HG03159 (cell line): ENCODE results near the gene ZNF22.

ENCODE experiments used
- ATAC-seq: cut with Tn5 transposase; IDR thresholded peaks from one replicate; pipeline ENCODE4 v1.9.1; 2021; ENCODE audit warnings: mild to moderate bottlenecking, moderate library complexity; ENCODE audit not compliant: unreplicated experiment

Gene ZNF22

DNA sequence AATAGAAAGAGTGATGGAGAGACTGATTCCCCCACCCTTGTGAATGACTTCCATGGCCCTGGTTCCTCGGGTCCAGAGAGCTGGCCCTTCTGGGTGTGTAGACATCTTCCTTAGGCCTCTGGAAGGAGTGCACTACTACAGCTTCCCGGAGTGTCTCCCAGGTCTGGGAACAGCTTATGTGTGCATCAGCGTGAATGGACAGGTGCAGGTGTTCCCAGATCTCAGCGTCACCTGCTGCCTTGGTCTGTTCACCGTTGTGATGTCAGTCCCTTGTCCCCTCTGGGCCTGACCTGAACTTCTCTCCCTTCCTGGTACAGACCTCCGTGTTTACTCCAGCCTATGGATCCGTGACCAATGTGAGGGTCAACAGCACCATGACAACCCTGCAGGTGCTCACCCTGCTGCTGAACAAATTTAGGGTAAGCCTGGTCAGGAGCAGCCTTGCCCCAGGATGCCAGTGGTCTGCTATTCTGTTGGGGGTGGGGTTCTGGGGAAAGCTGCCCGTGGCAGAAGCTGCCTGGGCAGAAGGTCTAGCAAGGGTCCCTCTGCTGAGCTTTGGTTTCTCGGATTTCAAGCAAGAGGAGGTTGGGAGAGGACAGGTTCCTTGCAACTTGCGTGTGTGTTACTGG lies 11.7 kb upstream of the ZNF22 start:
- no peak for ATAC-seq

DNA sequence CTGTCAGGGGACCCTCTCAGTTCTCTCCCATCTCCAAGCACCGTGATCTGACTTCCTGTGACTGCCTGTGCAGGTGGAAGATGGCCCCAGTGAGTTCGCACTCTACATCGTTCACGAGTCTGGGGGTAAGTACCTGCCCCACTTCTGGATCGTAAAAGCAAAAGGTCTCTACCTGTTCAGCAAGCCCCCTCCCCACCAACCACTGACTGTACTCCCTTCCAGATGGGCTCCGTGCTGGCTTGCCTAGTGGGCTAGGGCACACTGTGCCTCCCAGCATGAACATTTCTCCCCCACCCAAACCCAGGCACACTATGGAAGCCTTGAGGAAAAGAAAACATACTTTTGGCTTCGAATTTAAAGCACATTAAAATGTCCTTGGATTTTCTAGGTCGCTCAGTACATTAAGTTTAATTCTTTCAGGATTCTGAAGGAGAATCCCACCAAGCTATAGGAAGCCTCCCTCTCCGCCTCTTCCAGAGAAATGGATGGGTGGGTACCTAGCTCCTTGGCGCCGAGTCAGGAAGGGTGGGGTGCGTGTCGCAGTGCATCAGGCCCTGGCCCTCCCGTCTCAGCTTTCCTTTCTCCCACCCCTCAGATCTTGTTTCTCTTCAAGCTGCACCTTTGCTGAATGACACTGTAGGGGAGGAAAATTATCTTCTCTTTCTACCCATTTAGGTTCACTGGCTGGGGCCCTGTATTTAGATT lies 11.0 kb upstream of the ZNF22 start:
- ATAC-seq, result no peak

DNA sequence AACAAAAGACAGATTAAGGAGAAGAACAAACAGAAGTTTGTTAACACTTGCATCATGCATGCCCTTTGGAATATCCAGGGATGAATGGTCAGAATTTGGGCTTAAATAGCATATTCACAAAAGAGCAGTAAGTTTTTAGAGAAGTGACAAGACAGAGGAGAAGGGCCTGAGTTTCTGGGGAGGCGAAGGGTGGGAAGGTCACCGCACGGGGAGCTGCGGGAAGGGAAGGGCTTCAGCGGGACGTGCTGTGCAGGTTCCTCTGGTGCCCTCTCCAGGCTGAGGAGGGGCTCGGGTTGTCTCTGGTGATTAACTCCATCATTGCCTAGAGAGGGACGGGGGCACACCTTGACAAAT lies 10.4 kb upstream of the ZNF22 start:
- ATAC-seq, result no peak

DNA sequence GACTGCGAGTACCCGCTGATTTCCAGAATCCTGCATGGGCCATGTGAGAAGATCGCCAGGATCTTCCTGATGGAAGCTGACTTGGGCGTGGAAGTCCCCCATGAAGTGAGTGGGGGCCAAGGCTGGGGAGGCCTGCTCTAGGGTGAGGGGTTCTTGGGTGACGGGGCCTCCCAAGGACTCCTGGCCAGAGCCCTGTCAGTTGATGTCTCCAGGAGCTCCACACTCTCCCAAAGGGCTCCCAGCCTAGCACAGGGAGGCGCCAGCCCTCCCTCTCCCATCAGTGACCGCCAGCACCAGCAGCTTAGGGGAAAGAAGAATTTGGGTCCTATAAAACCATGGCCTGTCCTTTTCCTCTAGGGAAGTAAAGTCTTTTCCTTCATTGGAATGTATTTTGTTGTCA lies 9.8 kb upstream of the ZNF22 start:
- no peak for ATAC-seq

DNA sequence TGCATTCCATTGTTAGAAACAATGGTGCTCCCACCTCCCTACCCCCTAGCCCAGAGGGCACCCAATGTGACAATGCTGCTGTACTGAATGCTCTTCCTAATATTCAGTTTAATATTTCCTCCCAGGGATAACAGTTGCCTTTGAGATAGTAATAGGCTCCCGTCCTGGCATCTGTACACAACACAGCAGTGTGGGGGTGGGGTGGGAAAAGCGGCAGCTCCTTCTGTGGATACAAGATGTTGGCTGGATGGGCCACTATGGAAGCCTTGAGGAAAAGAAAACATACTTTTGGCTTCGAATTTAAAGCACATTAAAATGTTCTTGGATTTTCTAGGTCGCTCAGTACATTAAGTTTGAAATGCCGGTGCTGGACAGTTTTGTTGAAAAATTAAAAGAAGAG lies 9.2 kb upstream of the ZNF22 start:
- ATAC-seq, result no peak

DNA sequence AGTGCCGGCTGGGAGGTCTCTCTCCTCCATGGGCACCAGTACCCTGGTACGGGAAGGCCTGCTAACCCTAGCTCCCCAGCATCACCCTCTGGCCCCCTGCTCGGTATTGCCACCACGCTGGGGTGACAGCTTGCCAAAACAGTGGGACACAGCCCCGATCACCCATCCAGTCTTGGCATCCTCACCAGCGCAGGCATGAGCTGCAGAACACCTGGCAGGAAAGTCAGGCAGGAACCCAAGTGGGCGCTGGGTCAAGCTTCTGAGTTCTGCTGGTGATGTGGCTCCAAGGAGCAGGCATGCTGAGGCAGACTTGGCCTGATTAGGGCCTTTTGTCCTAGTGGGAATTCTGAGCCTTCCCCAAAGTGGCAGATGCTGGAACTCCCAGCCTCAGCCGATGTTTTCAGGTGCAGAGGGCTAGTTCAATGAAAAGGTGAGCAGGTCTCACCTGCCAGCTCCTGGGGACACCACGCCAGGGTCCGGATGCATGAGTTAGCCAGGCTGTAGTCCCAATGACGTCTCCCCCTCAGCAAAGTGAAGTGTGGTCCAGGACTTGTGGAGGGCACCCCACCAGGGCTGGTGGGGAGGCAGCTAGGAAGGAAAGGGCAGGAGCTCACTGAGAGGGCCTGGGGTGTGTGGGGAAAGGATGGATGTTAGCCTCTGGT lies 8.5 kb upstream of the ZNF22 start:
- no peak for ATAC-seq

DNA sequence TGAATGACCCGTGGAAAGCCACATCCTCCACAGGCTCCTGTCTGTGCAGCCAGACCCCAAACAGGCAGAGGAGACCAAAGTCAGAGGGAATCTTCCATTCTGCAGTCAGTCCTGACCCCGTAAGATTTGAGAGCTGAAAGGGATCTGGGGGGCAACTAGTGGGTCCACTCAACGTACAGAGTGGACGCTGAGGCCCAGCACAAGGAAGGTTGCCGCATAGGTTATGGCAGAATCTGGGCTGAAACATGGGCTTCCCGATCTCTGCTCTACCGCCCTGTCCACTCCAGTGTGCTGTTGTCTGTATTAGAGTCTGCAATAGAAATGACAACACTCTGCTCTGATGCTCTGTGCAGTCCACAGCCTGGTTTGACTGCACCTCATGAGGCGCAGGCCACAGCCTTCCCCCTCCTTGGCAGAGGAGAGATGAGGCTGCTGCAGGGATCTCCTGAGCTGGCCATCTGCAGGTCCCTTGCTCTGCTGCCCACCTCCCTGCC lies 7.9 kb upstream of the ZNF22 start:
- ATAC-seq, result no peak

DNA sequence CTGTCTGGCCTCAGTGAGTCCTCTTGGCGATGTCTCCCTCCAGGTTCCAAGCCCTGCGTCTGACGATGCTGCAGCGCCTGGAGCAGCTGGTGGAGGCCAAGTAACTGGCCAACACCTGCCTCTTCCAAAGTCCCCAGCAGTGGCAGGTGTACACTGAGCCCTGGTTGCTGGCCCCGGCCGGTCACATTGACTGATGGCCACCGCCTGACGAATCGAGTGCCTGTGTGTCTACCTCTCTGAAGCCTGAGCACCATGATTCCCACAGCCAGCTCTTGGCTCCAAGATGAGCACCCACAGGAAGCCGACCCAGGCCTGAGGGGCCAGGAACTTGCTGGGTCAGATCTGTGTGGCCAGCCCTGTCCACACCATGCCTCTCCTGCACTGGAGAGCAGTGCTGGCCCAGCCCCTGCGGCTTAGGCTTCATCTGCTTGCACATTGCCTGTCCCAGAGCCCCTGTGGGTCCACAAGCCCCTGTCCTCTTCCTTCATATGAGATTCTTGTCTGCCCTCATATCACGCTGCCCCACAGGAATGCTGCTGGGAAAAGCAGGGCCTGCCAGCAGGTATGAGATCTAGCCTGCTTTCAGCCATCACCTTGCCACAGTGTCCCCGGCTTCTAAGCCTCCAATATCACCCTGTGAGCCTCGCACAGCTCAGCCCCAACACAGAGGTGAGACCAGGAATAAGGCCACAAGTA lies 7.3 kb upstream of the ZNF22 start:
- ATAC-seq, result no peak

DNA sequence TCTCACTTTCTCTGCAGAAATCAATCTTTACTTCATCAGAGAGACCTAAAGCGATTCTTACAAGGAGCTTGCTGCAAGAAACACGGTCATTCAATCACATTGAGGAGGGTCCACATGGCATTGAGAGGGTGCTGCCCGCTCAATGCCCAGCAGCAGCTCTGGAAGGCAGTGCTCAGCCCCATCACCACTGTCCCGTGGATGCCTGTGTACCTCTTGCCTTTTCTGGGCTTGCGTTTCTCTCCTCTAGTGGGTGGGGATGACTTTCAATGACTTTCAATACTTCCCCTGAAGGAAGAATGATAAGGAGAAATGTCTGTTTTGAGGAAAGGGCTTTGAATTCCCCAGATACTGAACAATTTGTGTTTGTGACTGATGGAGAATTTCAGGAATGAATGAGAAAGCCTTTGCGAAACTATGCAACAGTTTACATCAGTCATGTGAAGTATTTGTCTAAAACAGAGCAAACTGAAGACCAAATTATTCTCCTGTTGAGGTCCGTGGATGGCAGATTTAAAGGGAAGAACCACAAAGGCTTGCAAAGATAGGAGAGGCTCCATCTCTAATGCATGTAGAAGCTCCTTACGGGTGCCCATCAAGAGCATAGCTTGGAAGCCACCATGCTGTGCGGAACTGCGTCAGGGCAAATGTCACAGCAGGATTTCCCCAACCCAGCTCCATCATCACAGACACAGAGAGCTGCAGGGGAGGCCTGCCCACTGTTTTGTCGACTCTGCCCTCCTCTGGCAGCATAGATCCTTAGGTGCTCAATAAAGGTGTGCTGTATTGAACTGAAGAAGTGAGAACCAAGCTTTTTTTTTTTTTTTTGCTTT lies 6.6 kb upstream of the ZNF22 start:
- no peak for ATAC-seq

DNA sequence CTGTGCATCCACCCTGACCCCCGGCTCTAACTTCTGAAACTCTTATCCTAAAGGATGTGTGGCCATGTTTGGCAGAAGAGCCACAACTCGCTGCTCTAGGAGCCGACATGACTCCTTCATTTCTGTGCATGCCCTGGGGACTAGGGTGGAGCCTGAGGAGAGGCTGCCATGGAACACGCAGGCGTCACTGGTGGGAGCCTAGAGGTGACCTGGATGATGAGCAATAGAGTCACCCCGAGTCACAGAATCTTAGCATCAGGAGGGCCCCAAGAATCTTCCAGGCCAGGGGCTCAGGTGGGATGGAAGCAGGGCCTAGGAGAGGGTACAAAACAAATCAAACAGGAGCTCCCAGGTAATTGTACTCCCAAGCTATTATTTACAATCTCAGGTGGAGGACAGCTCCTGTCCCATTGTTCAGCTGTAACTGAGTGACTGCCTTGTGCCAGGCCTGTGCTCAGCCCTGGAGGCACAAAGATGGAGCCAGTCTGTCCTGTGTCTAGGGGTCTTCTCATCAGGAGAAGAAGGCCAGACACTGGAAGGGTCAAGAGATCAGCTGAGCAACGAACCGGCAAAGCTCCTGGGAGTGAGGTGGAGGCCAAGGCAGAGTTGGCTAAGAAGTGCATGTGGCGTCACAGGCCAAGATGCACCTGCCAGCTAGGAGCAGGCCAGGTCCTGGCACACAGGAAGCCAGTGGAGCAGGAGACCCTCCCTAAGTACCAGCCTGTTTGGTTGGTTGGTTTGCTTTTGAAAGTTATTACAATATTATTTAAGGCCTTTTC lies 5.8 kb upstream of the ZNF22 start:
- ATAC-seq, result no peak

DNA sequence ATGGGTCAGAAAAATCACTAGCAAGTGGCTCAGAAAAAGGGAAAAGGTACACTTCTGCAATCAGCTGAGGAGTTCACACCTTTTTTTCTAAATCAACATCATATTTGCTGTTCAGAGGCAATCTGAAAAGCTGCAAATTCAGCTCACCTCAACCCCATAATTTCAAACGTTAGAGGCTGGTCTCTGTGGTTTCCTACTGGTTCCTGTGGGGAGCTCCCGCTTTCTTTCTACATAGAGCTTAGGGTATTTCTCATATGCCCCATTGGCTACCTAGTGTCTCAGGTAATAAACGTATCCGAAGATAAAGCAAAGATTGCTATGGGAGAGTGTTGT lies 5.2 kb upstream of the ZNF22 start:
- ATAC-seq, result no peak

DNA sequence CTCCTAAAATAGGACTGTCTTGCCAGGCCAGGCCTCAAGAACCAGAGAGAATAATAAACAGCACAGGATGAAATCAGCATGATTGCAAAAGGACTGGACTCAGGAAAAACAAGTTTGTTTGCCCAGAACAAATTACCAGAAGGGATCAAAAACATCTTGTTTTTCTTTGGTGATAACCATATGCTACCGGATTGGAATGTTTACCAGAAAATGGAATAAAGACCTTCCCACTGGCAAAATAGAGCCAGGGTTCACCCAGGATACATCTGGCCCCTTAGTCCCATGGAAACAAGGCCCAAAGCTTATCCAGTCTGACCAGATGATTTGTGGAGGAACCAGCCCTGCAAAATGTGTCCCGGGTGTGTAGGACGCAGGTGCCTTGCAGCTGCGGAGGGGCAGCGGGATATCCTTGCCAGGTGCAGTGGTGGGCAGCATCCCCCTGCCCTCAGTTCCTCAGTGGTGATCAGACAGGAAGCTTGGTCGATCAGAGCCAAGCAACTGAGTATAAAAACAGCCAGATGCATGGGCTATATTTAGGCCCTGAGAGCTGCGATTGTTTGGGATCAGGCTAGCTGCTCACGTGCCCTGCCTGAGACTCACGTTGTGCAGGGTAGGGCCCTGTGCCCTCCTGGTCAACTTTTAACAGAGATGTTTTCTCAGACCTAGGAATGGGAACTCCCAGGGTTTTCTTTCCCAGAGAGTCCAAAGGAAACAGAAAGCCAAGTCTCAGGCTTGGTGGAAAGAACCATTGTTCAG lies 4.6 kb upstream of the ZNF22 start:
- ATAC-seq, result no peak

DNA sequence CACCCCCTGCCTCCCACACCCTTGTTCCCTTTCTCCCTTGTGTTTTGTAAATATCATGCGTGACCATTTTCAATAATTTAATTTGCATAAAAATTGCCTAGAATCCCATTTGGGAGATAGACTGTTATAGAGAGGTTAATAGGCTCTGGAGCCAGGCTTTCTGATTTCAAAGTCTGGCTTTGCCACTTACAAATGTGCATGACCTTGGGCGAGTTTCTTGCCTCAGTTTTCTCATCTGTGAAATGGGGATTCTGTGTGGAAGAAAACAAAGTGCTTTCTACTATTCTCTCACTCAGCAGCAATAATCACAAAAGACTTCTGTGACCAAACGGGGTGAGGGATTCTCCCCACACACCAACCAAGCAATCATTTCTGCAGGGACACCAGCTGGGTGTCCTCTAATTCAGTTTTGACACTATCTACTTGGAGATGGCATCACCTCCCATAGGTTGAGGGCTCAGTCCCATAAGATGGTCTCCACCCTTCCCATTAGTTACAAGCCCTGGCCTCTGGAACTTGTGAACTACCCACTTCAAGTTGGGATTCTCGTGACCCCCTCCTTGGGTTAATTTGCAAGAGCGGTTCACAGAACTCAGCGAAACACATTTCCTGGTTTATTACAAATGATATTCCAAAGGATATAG lies 3.5 kb upstream of the ZNF22 start:
- no peak for ATAC-seq

DNA sequence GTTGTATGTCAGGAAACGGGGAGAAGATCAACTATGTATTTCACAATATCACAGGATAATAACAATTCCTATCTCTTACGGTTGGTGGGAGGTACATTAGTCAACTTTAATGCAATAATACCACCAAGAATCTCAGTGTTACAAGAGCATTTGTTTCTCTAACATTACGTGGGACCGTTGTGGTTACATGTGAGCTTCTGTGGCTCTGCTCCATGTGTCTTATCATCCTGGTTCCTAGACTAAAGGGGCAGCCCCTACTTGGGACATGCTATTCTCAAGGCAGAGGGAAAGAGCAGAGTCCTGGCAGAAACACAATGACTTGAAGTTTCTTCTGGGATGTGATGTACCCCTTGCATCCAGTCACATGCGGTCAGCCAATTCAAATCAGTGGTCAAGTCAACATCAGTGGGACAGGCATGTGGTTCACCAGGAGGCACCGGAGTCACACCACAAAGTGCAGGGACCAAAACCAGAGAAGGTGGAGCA lies 2.5 kb upstream of the ZNF22 start:
- no peak for ATAC-seq

DNA sequence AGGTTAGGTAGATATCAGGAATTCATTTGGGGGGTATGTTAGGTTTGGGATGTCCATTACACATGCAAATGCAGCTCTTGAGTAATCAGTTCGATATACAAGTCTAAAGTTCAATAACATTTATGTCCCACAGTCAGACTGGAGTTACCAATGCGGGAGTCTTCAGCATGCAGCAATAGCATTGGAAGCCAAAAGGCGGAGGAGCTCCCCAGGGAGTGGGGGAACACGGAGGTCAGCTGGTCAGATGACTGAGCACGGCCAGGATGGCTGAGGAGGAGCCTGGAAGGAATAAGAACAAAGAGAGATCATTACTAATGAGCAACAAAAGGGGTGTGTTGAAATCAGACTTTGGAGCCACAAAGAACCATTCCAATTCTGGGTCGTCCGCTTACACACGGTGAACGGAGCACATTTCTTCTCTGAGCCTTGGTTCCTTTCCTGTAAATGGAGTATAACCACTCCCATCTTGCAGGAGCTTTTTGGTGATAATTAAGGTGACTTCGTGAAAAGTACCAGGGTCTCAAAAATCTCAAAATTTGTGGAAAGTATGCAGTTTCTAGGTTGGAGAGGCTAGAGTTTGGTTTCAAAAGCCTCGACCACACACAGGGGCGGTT lies 478 bp upstream of the ZNF22 start:
- ATAC-seq, result no peak

DNA sequence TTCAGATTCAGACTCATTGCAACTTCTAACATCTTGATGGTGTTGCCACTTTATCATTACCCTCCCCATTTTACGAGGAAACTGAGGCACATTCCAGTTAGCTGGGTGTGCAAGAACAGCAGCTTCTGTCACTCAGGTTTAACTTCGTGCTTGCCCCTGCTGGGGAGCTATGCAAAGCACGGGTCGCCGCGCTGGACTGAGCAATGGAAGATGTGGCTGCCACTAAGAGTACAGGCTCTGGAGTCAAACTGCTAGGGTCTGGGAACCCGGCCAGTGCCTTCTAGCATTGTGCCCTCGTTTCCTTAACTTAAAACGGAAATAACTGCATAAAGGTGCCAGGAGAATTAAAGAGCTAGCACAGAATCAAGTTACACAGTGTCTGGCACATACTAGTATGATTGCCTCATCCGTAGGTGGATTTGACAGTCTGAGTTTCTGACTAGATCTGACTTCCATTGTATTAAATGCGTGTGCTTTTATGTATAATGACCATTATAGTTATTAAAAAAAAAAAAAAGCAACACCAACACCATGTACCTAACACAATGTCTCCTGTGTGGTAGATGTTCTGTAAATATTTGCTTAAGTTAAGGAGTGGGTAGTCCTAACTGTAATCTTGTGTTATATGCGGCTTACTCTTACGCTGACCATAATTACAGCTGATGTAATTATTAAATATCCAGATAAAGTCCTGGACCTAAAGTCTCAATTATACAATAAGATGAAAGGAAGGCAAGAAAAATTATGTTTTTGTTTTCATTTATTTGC lies 842 bp downstream of the ZNF22 start:
- ATAC-seq, result peak; percentile 81

DNA sequence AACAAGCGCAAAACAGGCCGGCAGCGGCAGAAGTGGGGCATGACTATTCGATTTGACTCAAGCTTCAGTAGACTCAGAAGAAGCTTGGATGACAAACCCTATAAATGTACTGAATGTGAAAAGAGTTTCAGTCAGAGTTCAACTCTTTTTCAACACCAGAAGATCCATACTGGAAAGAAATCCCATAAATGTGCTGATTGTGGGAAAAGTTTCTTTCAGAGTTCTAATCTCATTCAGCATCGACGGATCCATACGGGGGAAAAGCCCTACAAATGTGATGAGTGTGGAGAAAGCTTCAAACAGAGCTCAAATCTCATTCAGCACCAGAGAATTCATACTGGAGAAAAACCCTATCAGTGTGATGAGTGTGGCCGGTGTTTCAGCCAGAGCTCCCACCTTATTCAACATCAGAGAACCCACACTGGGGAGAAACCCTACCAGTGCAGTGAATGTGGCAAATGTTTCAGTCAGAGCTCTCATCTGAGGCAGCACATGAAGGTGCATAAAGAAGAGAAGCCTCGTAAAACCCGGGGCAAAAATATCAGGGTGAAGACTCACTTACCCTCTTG lies 2.8 kb downstream of the ZNF22 start:
- no peak for ATAC-seq
